ENCODE measurements around the gene NAA20. TPM values are rescaled to one million over a fixed set of nuclear protein-coding genes. Genes with fewer than 3 reads are reported as not detected.

Gene NAA20
- total RNA-seq, 2 donors from 2014 or later: 33.9 to 48.5 TPM

- Histone ChIP-seq H3K4me3 (no peak overlapping the region), H3K36me3 (no peaks in the 10 kb centered on the region), H3K27ac (peak overlapping the region; percentile 50 to 59), H3K27me3 (replicated peaks; ENCODE audit: insufficient read depth) (no peaks in the 10 kb centered on the region), H3K9me3 (no peaks in the 10 kb centered on the region), H3K4me1 (replicated peaks) (peaks cover 16% of the 10 kb centered on the region)
- intact Hi-C loops (cut with DNase I): loop anchor here (5.0 kb wide), 1 partner anchor 304 kb away; no protein-coding TSS in a partner anchor
- TF ChIP-seq POLR2AphosphoS5 (IDR thresholded peaks at IDR 0.05) (no peak), CTCF (IDR thresholded peaks at IDR 0.05) (no peak), POLR2A (IDR thresholded peaks at IDR 0.05) (no peak)
- DNase-seq (ENCODE audit: low spot score): no peak
- WGBS: 88% methylated on average over 8 of the region's 8 CpGs
Measured at GRCh38 chr20:19996222-19996621, 20.9 kb upstream of the NAA20 start.

- WGBS: 19% methylated on average over 9 of the region's 9 CpGs
- no peaks in the 10 kb centered on the region for H3K9me3 ChIP-seq
- peak; percentile 38 for DNase-seq (ENCODE audit: low spot score)
- H3K36me3 ChIP-seq: no peaks in the 10 kb centered on the region
- H3K27ac ChIP-seq: peak overlapping the region; percentile 50 to 59
- intact Hi-C loops (cut with DNase I): loop anchor here (5.0 kb wide), 1 partner anchor 305 kb away; no protein-coding TSS in a partner anchor
- no peak for TF ChIP-seq POLR2A (IDR thresholded peaks at IDR 0.05)
- peak; percentile 40 for TF ChIP-seq POLR2AphosphoS5 (IDR thresholded peaks at IDR 0.05)
- H3K4me1 ChIP-seq (replicated peaks): peaks cover 16% of the 10 kb centered on the region
- H3K27me3 ChIP-seq (replicated peaks; ENCODE audit: insufficient read depth): no peaks in the 10 kb centered on the region
- H3K4me3 ChIP-seq: no peak overlapping the region
Measured at GRCh38 chr20:19996917-19997316, 20.2 kb upstream of the NAA20 start.

GRCh38 chr20:19998990-19999705, 18.0 kb upstream of the NAA20 start:
- H3K4me3 ChIP-seq: no peak overlapping the region
- WGBS: 70% methylated on average over 7 of the region's 7 CpGs
- peaks cover 12% of the 10 kb centered on the region for H3K4me1 ChIP-seq (replicated peaks)
- DNase-seq (ENCODE audit: low spot score): no peak
- H3K36me3 ChIP-seq: no peaks in the 10 kb centered on the region
- H3K9me3 ChIP-seq: no peaks in the 10 kb centered on the region
- intact Hi-C loops (cut with DNase I): loop anchor here (5.0 kb wide), 1 partner anchor 307 kb away; no protein-coding TSS in a partner anchor
- peak overlapping the region; percentile 4 to 50 for H3K27ac ChIP-seq
- no peaks in the 10 kb centered on the region for H3K27me3 ChIP-seq (replicated peaks; ENCODE audit: insufficient read depth)
- no peak for TF ChIP-seq CTCF (IDR thresholded peaks at IDR 0.05)
- TF ChIP-seq POLR2A (IDR thresholded peaks at IDR 0.05): no peak
- TF ChIP-seq POLR2AphosphoS5 (IDR thresholded peaks at IDR 0.05): no peak

- H3K27me3 ChIP-seq (replicated peaks; ENCODE audit: insufficient read depth): no peaks in the 10 kb centered on the region
- no peak overlapping the region for H3K4me3 ChIP-seq
- H3K4me1 ChIP-seq (replicated peaks): peaks cover 12% of the 10 kb centered on the region
- H3K9me3 ChIP-seq: no peaks in the 10 kb centered on the region
- TF ChIP-seq POLR2AphosphoS5 (IDR thresholded peaks at IDR 0.05) (no peak), POLR2A (IDR thresholded peaks at IDR 0.05) (no peak), CTCF (IDR thresholded peaks at IDR 0.05) (no peak)
- DNase-seq (ENCODE audit: low spot score): no peak
- no peaks in the 10 kb centered on the region for H3K36me3 ChIP-seq
- 82% methylated on average over 14 of the region's 14 CpGs for WGBS
- intact Hi-C loops (cut with DNase I): loop anchor here (5.0 kb wide), 1 partner anchor 288 kb away; no protein-coding TSS in a partner anchor
- peak overlapping the region in 1 of 2 donors; percentile 50 for H3K27ac ChIP-seq
Measured at GRCh38 chr20:20000211-20000968, 16.8 kb upstream of the NAA20 start.

All from prostate gland (tissue), 2 donors.